ENCODE results near the gene ANGEL1.

GRCh38 chr14:76808990-76809389 lies 3.7 kb downstream of the ANGEL1 start:
- no peak for TF ChIP-seq TARDBP (CRISPR knock-in tag; IDR thresholded peaks at IDR 0.05)
- TF ChIP-seq XRCC5 (optimal IDR thresholded peaks at IDR 0.05; ENCODE audit: low read length): no peak

Measured in HepG2 (cell line).